Hippocampal formation (tissue), 2 donors: ENCODE measurements around the gene VWA3A.

ENCODE experiments used
- DNase-seq, 2 donors: peaks; one replicate each; lab custom pipeline; 2025; lab: John Stamatoyannopoulos, UW

The VWA3A gene

GRCh38 chr16:22204091-22204655, 111.8 kb downstream of the VWA3A start:
- DNase-seq: no peak

GRCh38 chr16:22205577-22206012, 113.3 kb downstream of the VWA3A start:
- DNase-seq: no peak

GRCh38 chr16:22206013-22206841, 113.9 kb downstream of the VWA3A start, which contains the start of gene EEF2K:
EEF2K (plus strand) TSS chr16:22206278; CDS start chr16:22225730, 19,452 bp downstream.
- DNase-seq: peak; percentile 72 to 83
